ENCODE measurements around the gene XRCC2.
"Not testable (repeated sequence)": the region's sequence is repeated elsewhere in the genome, so short reads cannot be mapped to it uniquely, and the experiment has no call there.

Gene XRCC2

GRCh38 chr7:152675759-152676636, at the start of gene XRCC2:
Gene XRCC2 (minus strand): TSS chr7:152676141. CDS start chr7:152676079, 62 bp downstream.
- Histone ChIP-seq H3K9ac (no peak within 1 kb of the TSS), H3K4me3 (ENCODE audit: low read depth, low read length) (peak within 1 kb of the TSS; percentile 70), H3K4me2 (ENCODE audit: low read length) (peak within 1 kb of the TSS; percentile 54), H3K4me1 (peaks cover 7% of the 10 kb centered on the region), H3K36me3 (ENCODE audit: control insufficient read depth, insufficient read depth, low read length) (no peaks in the 10 kb centered on the region), H3K79me2 (no peaks in the 10 kb centered on the region), H3K9me3 (ENCODE audit: control insufficient read depth, low read length) (no peaks in the 10 kb centered on the region), H2AFZ (peak within 1 kb of the TSS; percentile 83), H3K27ac (peak within 1 kb of the TSS; percentile 70), H3K27me3 (ENCODE audit: control insufficient read depth, insufficient read depth, low read length) (no peaks in the 10 kb centered on the region)
- TF ChIP-seq CTCF (IDR thresholded peaks at IDR 0.05) = peak; percentile 4

- Histone ChIP-seq H3K4me2 (ENCODE audit: low read length) (no peak overlapping the region), H3K27ac (no peak overlapping the region), H3K9ac (no peak overlapping the region), H3K79me2 (no peaks in the 10 kb centered on the region), H3K4me3 (ENCODE audit: low read depth, low read length) (no peak overlapping the region), H2AFZ (no peak overlapping the region), H3K36me3 (ENCODE audit: control insufficient read depth, insufficient read depth, low read length) (no peaks in the 10 kb centered on the region), H3K27me3 (ENCODE audit: control insufficient read depth, insufficient read depth, low read length) (no peaks in the 10 kb centered on the region), H3K9me3 (ENCODE audit: control insufficient read depth, low read length) (no peaks in the 10 kb centered on the region), H3K4me1 (no peaks in the 10 kb centered on the region)
- TF ChIP-seq CTCF (IDR thresholded peaks at IDR 0.05) = no peak
Observed at GRCh38 chr7:152723364-152723763, 47.4 kb upstream of the XRCC2 start.

GRCh38 chr7:152712412-152713042, 36.6 kb upstream of the XRCC2 start:
- H3K4me3 ChIP-seq (ENCODE audit: low read depth, low read length); H3K4me2 ChIP-seq (ENCODE audit: low read length); H3K36me3 ChIP-seq (ENCODE audit: control insufficient read depth, insufficient read depth, low read length); H3K9me3 ChIP-seq (ENCODE audit: control insufficient read depth, low read length); H3K9ac ChIP-seq; H3K79me2 ChIP-seq; H3K4me1 ChIP-seq; H3K27me3 ChIP-seq (ENCODE audit: control insufficient read depth, insufficient read depth, low read length); H2AFZ ChIP-seq; H3K27ac ChIP-seq: not testable (repeated sequence)

GRCh38 chr7:152711444-152711944, 35.6 kb upstream of the XRCC2 start:
- Histone ChIP-seq H2AFZ (no peak overlapping the region), H3K9ac (no peak overlapping the region), H3K27me3 (ENCODE audit: control insufficient read depth, insufficient read depth, low read length) (no peaks in the 10 kb centered on the region), H3K36me3 (ENCODE audit: control insufficient read depth, insufficient read depth, low read length) (no peaks in the 10 kb centered on the region), H3K27ac (no peak overlapping the region), H3K79me2 (no peaks in the 10 kb centered on the region), H3K4me2 (ENCODE audit: low read length) (no peak overlapping the region), H3K9me3 (ENCODE audit: control insufficient read depth, low read length) (no peaks in the 10 kb centered on the region), H3K4me1 (no peaks in the 10 kb centered on the region), H3K4me3 (ENCODE audit: low read depth, low read length) (no peak overlapping the region)
- TF ChIP-seq CTCF (IDR thresholded peaks at IDR 0.05) = no peak

- no peak for TF ChIP-seq CTCF (IDR thresholded peaks at IDR 0.05)
Observed at GRCh38 chr7:152710153-152710442, 34.2 kb upstream of the XRCC2 start.

More at GRCh38 chr7:152710153-152710442, 34.2 kb upstream of the XRCC2 start:
- Histone ChIP-seq H3K9me3 (ENCODE audit: control insufficient read depth, low read length) (no peaks in the 10 kb centered on the region), H3K79me2 (no peaks in the 10 kb centered on the region), H3K36me3 (ENCODE audit: control insufficient read depth, insufficient read depth, low read length) (no peaks in the 10 kb centered on the region), H3K27ac (no peak overlapping the region), H3K27me3 (ENCODE audit: control insufficient read depth, insufficient read depth, low read length) (no peaks in the 10 kb centered on the region), H2AFZ (no peak overlapping the region), H3K4me1 (no peaks in the 10 kb centered on the region), H3K4me3 (ENCODE audit: low read depth, low read length) (no peak overlapping the region), H3K9ac (no peak overlapping the region), H3K4me2 (ENCODE audit: low read length) (no peak overlapping the region)

Measured in parathyroid adenoma (tissue), 2 donors.